ENCODE results near the gene JPH2. TPM values are rescaled to one million over a fixed set of nuclear protein-coding genes. Genes with fewer than 3 reads are reported as not detected.

JPH2 gene
- total RNA-seq, 1 experiment from 2014 or later, result 0.17 TPM

DNA sequence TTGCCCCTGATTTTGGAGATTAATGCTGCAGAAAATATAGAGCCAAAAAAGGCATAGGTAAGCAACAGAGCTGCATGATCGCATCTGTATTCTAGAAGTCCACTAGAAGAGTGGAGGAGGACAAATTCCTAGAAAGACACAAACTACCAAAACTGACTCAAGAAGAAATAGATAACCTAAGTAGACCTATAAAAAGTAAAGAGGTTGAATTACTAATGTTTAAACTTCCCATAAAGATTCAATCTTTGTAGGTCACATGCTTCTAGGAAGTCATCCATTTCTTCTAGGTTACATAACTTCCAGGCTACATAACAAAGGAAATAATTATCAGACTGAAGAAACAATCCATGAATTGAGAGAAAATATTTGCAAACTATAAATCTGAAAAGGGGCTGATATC, 84.4 kb downstream of the JPH2 start:
- no peak for DNase-seq (ENCODE audit: low read depth, low spot score)
- TF ChIP-seq TCF7L2 (IDR thresholded peaks at IDR 0.05; ENCODE audit: borderline replicate concordance, extremely low read depth, insufficient read depth, insufficient read length), result no peak
- TF ChIP-seq EGR1 (IDR thresholded peaks at IDR 0.05; ENCODE audit: low read depth), result no peak
- no peak for TF ChIP-seq YY1 (IDR thresholded peaks at IDR 0.05; ENCODE audit: extremely low read depth, insufficient replicate concordance, low read depth, low read length)
- TF ChIP-seq, protein P1, sequence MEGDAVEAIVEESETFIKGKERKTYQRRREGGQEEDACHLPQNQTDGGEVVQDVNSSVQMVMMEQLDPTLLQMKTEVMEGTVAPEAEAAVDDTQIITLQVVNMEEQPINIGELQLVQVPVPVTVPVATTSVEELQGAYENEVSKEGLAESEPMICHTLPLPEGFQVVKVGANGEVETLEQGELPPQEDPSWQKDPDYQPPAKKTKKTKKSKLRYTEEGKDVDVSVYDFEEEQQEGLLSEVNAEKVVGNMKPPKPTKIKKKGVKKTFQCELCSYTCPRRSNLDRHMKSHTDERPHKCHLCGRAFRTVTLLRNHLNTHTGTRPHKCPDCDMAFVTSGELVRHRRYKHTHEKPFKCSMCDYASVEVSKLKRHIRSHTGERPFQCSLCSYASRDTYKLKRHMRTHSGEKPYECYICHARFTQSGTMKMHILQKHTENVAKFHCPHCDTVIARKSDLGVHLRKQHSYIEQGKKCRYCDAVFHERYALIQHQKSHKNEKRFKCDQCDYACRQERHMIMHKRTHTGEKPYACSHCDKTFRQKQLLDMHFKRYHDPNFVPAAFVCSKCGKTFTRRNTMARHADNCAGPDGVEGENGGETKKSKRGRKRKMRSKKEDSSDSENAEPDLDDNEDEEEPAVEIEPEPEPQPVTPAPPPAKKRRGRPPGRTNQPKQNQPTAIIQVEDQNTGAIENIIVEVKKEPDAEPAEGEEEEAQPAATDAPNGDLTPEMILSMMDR (IDR thresholded peaks at IDR 0.05 in 2 of 3, conservative IDR thresholded peaks at IDR 0.05 in 1 of 3; ENCODE audit: borderline replicate concordance in 1 of 3, insufficient read depth in 1 of 3, low read depth in 2 of 3, low read length in 2 of 3), result no peak
- no peak for TF ChIP-seq ELF1 (IDR thresholded peaks at IDR 0.05; ENCODE audit: borderline replicate concordance, low read depth)
- TF ChIP-seq SIN3A (IDR thresholded peaks at IDR 0.05; ENCODE audit: low read depth), result no peak
- TF ChIP-seq POLR2AphosphoS5 (IDR thresholded peaks at IDR 0.05; ENCODE audit: low read depth, low read length), result no peak
- TF ChIP-seq RAD21 (IDR thresholded peaks at IDR 0.05; ENCODE audit: low read depth), result no peak
- TF ChIP-seq SRF (IDR thresholded peaks at IDR 0.05; ENCODE audit: low read depth), result no peak
- TF ChIP-seq, protein P2, sequence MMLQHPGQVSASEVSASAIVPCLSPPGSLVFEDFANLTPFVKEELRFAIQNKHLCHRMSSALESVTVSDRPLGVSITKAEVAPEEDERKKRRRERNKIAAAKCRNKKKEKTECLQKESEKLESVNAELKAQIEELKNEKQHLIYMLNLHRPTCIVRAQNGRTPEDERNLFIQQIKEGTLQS (IDR thresholded peaks at IDR 0.05), result no peak
- TF ChIP-seq EZH2phosphoT487 (IDR thresholded peaks at IDR 0.05; ENCODE audit: borderline replicate concordance), result no peak
- TF ChIP-seq CBX3 (IDR thresholded peaks at IDR 0.05; ENCODE audit: low read depth), result no peak
- TF ChIP-seq, protein P3, sequence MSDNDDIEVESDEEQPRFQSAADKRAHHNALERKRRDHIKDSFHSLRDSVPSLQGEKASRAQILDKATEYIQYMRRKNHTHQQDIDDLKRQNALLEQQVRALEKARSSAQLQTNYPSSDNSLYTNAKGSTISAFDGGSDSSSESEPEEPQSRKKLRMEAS (IDR thresholded peaks at IDR 0.05), result no peak
- TF ChIP-seq, protein P4, sequence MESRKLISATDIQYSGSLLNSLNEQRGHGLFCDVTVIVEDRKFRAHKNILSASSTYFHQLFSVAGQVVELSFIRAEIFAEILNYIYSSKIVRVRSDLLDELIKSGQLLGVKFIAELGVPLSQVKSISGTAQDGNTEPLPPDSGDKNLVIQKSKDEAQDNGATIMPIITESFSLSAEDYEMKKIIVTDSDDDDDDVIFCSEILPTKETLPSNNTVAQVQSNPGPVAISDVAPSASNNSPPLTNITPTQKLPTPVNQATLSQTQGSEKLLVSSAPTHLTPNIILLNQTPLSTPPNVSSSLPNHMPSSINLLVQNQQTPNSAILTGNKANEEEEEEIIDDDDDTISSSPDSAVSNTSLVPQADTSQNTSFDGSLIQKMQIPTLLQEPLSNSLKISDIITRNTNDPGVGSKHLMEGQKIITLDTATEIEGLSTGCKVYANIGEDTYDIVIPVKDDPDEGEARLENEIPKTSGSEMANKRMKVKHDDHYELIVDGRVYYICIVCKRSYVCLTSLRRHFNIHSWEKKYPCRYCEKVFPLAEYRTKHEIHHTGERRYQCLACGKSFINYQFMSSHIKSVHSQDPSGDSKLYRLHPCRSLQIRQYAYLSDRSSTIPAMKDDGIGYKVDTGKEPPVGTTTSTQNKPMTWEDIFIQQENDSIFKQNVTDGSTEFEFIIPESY (IDR thresholded peaks at IDR 0.05; ENCODE audit: extremely low read depth, insufficient replicate concordance, low read length), result no peak
- TF ChIP-seq ZFX (IDR thresholded peaks at IDR 0.05), result no peak
- intact Hi-C loops (cut with micrococcal nuclease), result no loop called here
- Histone ChIP-seq H3K4me3 (replicated peaks in 1 of 2; ENCODE audit: low read depth in 1 of 2, low read length in 2 of 2) (no peak overlapping the region), H3K4me2 (ENCODE audit: low read length) (no peak overlapping the region), H3K36me3 (ENCODE audit: control insufficient read depth in 1 of 2, insufficient read depth in 2 of 2, low read length in 2 of 2) (no peaks in the 10 kb centered on the region), H3K27ac (ENCODE audit: low read depth, low read length) (no peak overlapping the region), H3K9me2 (ENCODE audit: insufficient read depth) (no peaks in the 10 kb centered on the region), H3K27me3 (ENCODE audit: insufficient read depth, low read length) (peaks cover 5% of the 10 kb centered on the region; the same call in 1 of the 2 replicates), H3K9me3 (ENCODE audit: control insufficient read depth in 1 of 2, insufficient read depth in 1 of 2, low read depth in 1 of 2, low read length in 2 of 2) (no peaks in the 10 kb centered on the region; a peak in 1 of 4 replicates), H2AFZ (ENCODE audit: low read depth, low read length, poor library complexity, severe bottlenecking) (no peak overlapping the region), H3K4me1 (ENCODE audit: control insufficient read depth in 1 of 2, insufficient read depth in 2 of 2, low read length in 2 of 2) (peaks cover 3 to 12% of the 10 kb centered on the region in 2 experiments; a peak in 2 of 4 replicates), H3K79me2 (ENCODE audit: insufficient read depth, low read length) (no peaks in the 10 kb centered on the region), H3K9ac (ENCODE audit: low read length) (no peak overlapping the region), H4K20me1 (ENCODE audit: insufficient read depth) (no peaks in the 10 kb centered on the region)
- CTCF ChIA-PET, result no interaction called here
- no TSS peak for BruUV-seq (replicated peaks)
- POLR2A ChIA-PET, result no interaction called here
- ATAC-seq, result no peak
- RAD21 ChIA-PET (ENCODE audit: low non-redundant PET in 1 of 2, low total read pairs in 2 of 2, uncharacterized antibody in 2 of 2, unreplicated experiment in 2 of 2), result no interaction called here
